Neuronal stem cell (in vitro differentiated cells): ENCODE results near the gene PLEKHA3.

Source experiments
- DNase-seq: peaks from one replicate; pipeline ENCODE4 v3.0.0-alpha.2; 2013; ENCODE audit warnings: low spot score
- H2AFZ ChIP-seq: one replicate; pipeline ENCODE4 v1.6.1; 2013; ENCODE audit warnings: mild to moderate bottlenecking, low read length, inconsistent platforms
- H2AK5ac ChIP-seq: 2 replicates; pipeline ENCODE4 v1.6.1; 2013; ENCODE audit warnings: low read depth, mild to moderate bottlenecking, inconsistent platforms, low read length, moderate library complexity, mixed read lengths
- H2BK120ac ChIP-seq: 2 replicates; pipeline ENCODE4 v1.6.1; 2013; ENCODE audit warnings: low read depth, mild to moderate bottlenecking, inconsistent platforms, low read length, moderate library complexity, mixed read lengths
- H2BK12ac ChIP-seq: one replicate; pipeline ENCODE4 v1.6.1; 2013; ENCODE audit warnings: low read length, inconsistent platforms
- H2BK15ac ChIP-seq: 2 replicates; pipeline ENCODE4 v1.6.1; 2013; ENCODE audit warnings: mild to moderate bottlenecking, low read length, inconsistent platforms, mixed read lengths
- H2BK5ac ChIP-seq: one replicate; pipeline ENCODE4 v1.6.1; 2013; ENCODE audit warnings: inconsistent platforms, mild to moderate bottlenecking, low read length, moderate library complexity
- H3K14ac ChIP-seq: one replicate; pipeline ENCODE4 v1.6.1; 2013; ENCODE audit warnings: low read length, inconsistent platforms
- H3K18ac ChIP-seq: 2 replicates; pipeline ENCODE4 v1.6.1; 2013; ENCODE audit warnings: low read length, inconsistent platforms
- H3K23ac ChIP-seq: 2 replicates; pipeline ENCODE4 v1.6.1; 2013; ENCODE audit warnings: low read depth, mild to moderate bottlenecking, mixed read lengths, low read length, inconsistent platforms; ENCODE audit not compliant: poor library complexity
- H3K27ac ChIP-seq: replicated peaks from 3 replicates; pipeline ENCODE4 v1.5.1; 2013; ENCODE audit warnings: low read length, inconsistent platforms
- H3K27me3 ChIP-seq, 3 experiments: 2 replicates each; pipeline ENCODE4 v1.6.1; 2013; ENCODE audit warnings: low read length in 3 of 3, mild to moderate bottlenecking in 2 of 3, inconsistent platforms in 1 of 3, low read depth in 1 of 3, mixed read lengths in 1 of 3, moderate library complexity in 1 of 3; ENCODE audit not compliant: control insufficient read depth in 3 of 3, insufficient read depth in 3 of 3
- H3K36me3 ChIP-seq, 2 donors: replicated peaks in 1 of 2; 2 replicates each; pipeline ENCODE4 v1.6.1; 2013; ENCODE audit warnings: low read length in 2 of 2; ENCODE audit not compliant: control insufficient read depth in 2 of 2, insufficient read depth in 2 of 2
- H3K4ac ChIP-seq: 2 replicates; pipeline ENCODE4 v1.6.1; 2013; ENCODE audit warnings: inconsistent platforms, mild to moderate bottlenecking, low read length, moderate library complexity
- H3K4me1 ChIP-seq, 2 donors: 1 replicate in 1 of 2; 2 replicates in 1 of 2; pipeline ENCODE4 v1.6.1; 2013; ENCODE audit warnings: low read length in 2 of 2, low read depth in 1 of 2; ENCODE audit not compliant: control insufficient read depth in 2 of 2, insufficient read depth in 1 of 2
- H3K4me2 ChIP-seq: one replicate; pipeline ENCODE4 v1.6.1; 2013; ENCODE audit warnings: mild to moderate bottlenecking, low read length, inconsistent platforms; ENCODE audit not compliant: insufficient read depth, poor library complexity, severe bottlenecking
- H3K4me3 ChIP-seq, 2 donors: 2 replicates each; pipeline ENCODE4 v1.5.1; 2013; ENCODE audit warnings: low read length in 2 of 2, mild to moderate bottlenecking in 2 of 2, inconsistent platforms in 1 of 2, moderate library complexity in 1 of 2
- H3K79me1 ChIP-seq: one replicate; pipeline ENCODE4 v1.6.1; 2013; ENCODE audit warnings: low read depth, mild to moderate bottlenecking, inconsistent platforms, low read length, moderate library complexity
- H3K9ac ChIP-seq: one replicate; pipeline ENCODE4 v1.6.1; 2013; ENCODE audit warnings: mild to moderate bottlenecking, low read depth, low read length, inconsistent platforms; ENCODE audit not compliant: poor library complexity
- H3K9me3 ChIP-seq, 2 donors: replicated peaks in 1 of 2; 2 replicates each; pipeline versions ENCODE3 to v1.6.1; 2013; ENCODE audit warnings: low read length in 2 of 2, mild to moderate bottlenecking in 2 of 2, inconsistent platforms in 1 of 2, low read depth in 1 of 2, mixed read lengths in 1 of 2, moderate library complexity in 1 of 2; ENCODE audit not compliant: control insufficient read depth in 2 of 2, insufficient read depth in 1 of 2
- H4K8ac ChIP-seq: one replicate; pipeline ENCODE4 v1.6.1; 2013; ENCODE audit warnings: low read depth, mild to moderate bottlenecking, inconsistent platforms, low read length, moderate library complexity
- H4K91ac ChIP-seq: one replicate; pipeline ENCODE4 v1.6.1; 2013; ENCODE audit warnings: low read length, low read depth, mild to moderate bottlenecking, inconsistent platforms; ENCODE audit not compliant: poor library complexity
- WGBS, 2 donors: extraction: QIAGEN DNeasy Blood & Tissue Kit; methylation state at CpG; one replicate each; pipeline ENCODE4 v1.1.7; 2013; ENCODE audit warnings: missing lambda C conversion rate in 2 of 2, mixed read lengths in 1 of 2; ENCODE audit not compliant: insufficient read length in 2 of 2, insufficient replicate concordance in 1 of 2; ENCODE audit errors: extremely low coverage in 2 of 2; 5-methylcytosine and 5-hydroxymethylcytosine counted together

The PLEKHA3 gene

GRCh38 chr2:178542161-178542560 lies 61.9 kb downstream of the PLEKHA3 start:
- Histone ChIP-seq H2BK120ac (no peak overlapping the region), H3K23ac (no peak overlapping the region), H3K4me2 (no peak overlapping the region), H3K4me1 (no peaks in the 10 kb centered on the region), H3K14ac (no peak overlapping the region), H2AFZ (no peak overlapping the region), H3K9ac (no peak overlapping the region), H3K18ac (no peak overlapping the region), H4K8ac (no peak overlapping the region), H3K27ac (no peak overlapping the region), H3K27me3 (no peaks in the 10 kb centered on the region), H3K4me3 (no peak overlapping the region), H3K4ac (no peak overlapping the region), H3K9me3 (no peaks in the 10 kb centered on the region), H3K79me1 (no peaks in the 10 kb centered on the region), H3K36me3 (peaks cover 6 to 86% of the 10 kb centered on the region in 2 donors), H2AK5ac (no peak overlapping the region), H4K91ac (no peak overlapping the region), H2BK5ac (no peak overlapping the region), H2BK12ac (no peak overlapping the region), H2BK15ac (no peak overlapping the region)
- no peak for DNase-seq
- no CpG with 5 or more reads among the region's 12 CpGs for WGBS, 2 donors

DNA sequence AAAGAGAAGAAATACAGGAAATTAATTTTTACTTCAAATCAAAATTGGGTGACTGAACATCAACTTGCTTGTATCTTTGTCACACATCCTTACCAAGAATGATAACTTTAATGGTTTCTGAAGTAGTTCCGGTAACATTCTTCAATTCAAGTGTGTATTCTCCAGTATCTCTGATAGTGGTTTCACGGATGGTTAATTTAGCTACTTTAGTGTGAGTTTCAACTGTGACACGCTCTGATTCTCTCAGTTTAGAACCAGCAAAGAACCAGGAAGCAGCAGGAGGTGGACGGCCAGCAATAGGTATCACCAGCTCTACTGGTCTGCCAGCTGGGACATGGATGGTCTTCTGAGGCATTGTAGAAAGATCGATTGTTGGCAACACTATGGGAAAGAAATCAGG lies 62.3 kb downstream of the PLEKHA3 start:
- no peak overlapping the region for H3K4ac ChIP-seq
- H2BK5ac ChIP-seq = no peak overlapping the region
- H4K91ac ChIP-seq = no peak overlapping the region
- H2AFZ ChIP-seq = no peak overlapping the region
- no peak overlapping the region for H3K9ac ChIP-seq
- no peak overlapping the region for H2BK12ac ChIP-seq
- no peaks in the 10 kb centered on the region for H3K4me1 ChIP-seq
- no peak overlapping the region for H4K8ac ChIP-seq
- H3K18ac ChIP-seq = no peak overlapping the region
- no peaks in the 10 kb centered on the region for H3K79me1 ChIP-seq
- no peak overlapping the region for H2BK15ac ChIP-seq
- H3K9me3 ChIP-seq = no peaks in the 10 kb centered on the region
- no peak overlapping the region for H3K23ac ChIP-seq
- no peaks in the 10 kb centered on the region for H3K27me3 ChIP-seq
- no CpG with 5 or more reads among the region's 5 CpGs for WGBS, 2 donors
- no peak overlapping the region for H2BK120ac ChIP-seq
- H3K4me3 ChIP-seq = no peak overlapping the region
- no peak overlapping the region for H2AK5ac ChIP-seq
- H3K4me2 ChIP-seq = no peak overlapping the region
- H3K27ac ChIP-seq = no peak overlapping the region
- no peak for DNase-seq
- H3K36me3 ChIP-seq = peaks cover 6 to 84% of the 10 kb centered on the region in 2 donors
- no peak overlapping the region for H3K14ac ChIP-seq

- H3K79me1 ChIP-seq = no peaks in the 10 kb centered on the region
- H2AK5ac ChIP-seq = no peak overlapping the region
- DNase-seq = no peak
- H2BK12ac ChIP-seq = no peak overlapping the region
- WGBS, 2 donors = no CpG with 5 or more reads among the region's 2 CpGs
- H4K91ac ChIP-seq = no peak overlapping the region
- peaks cover 0 to 4% of the 10 kb centered on the region in 2 donors for H3K9me3 ChIP-seq
- no peak overlapping the region for H3K27ac ChIP-seq
- H2BK120ac ChIP-seq = no peak overlapping the region
- no peak overlapping the region for H3K4me2 ChIP-seq
- H3K4ac ChIP-seq = no peak overlapping the region
- H2BK15ac ChIP-seq = no peak overlapping the region
- H3K4me3 ChIP-seq = no peak overlapping the region
- no peak overlapping the region for H3K23ac ChIP-seq
- H3K18ac ChIP-seq = no peak overlapping the region
- no peak overlapping the region for H2BK5ac ChIP-seq
- H3K9ac ChIP-seq = no peak overlapping the region
- H3K27me3 ChIP-seq = no peaks in the 10 kb centered on the region
- H2AFZ ChIP-seq = no peak overlapping the region
- peaks cover 4 to 42% of the 10 kb centered on the region in 2 donors for H3K36me3 ChIP-seq
- no peak overlapping the region for H4K8ac ChIP-seq
- no peak overlapping the region for H3K14ac ChIP-seq
- no peaks in the 10 kb centered on the region for H3K4me1 ChIP-seq
Observed at GRCh38 chr2:178550352-178550751, 70.1 kb downstream of the PLEKHA3 start.

DNA sequence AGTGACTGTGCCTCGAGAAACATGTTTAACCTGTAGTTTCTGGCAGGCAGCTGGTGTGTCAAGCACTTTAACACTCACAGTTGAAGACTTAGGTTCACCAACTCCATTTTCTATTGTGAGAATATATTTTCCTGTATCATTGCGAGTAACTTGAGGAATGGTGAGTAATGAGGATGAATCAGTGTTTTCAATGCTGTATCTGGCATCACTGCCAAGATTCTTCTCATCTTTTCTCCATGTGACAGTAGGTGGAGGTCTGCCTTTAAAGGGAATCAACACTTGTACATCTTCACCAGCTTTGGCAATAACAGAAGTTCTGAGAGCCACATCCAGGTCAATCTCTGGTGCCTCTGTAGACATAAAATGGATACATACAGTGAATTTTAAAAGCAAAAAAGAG lies 72.8 kb downstream of the PLEKHA3 start:
- no peak overlapping the region for H3K18ac ChIP-seq
- H2BK15ac ChIP-seq = no peak overlapping the region
- H3K27ac ChIP-seq = no peak overlapping the region
- no peak overlapping the region for H3K23ac ChIP-seq
- no peak overlapping the region for H2BK120ac ChIP-seq
- H2BK12ac ChIP-seq = no peak overlapping the region
- no peak overlapping the region for H3K4me2 ChIP-seq
- H2AK5ac ChIP-seq = no peak overlapping the region
- no peak overlapping the region for H2AFZ ChIP-seq
- no peak overlapping the region for H3K9ac ChIP-seq
- no peak overlapping the region for H4K8ac ChIP-seq
- no peak for DNase-seq
- H2BK5ac ChIP-seq = no peak overlapping the region
- no CpG with 5 or more reads among the region's 2 CpGs for WGBS, 2 donors
- H3K79me1 ChIP-seq = no peaks in the 10 kb centered on the region
- H3K9me3 ChIP-seq = peaks cover 0 to 2% of the 10 kb centered on the region in 2 donors
- no peak overlapping the region for H4K91ac ChIP-seq
- H3K4me1 ChIP-seq = no peaks in the 10 kb centered on the region
- H3K4me3 ChIP-seq = no peak overlapping the region
- peaks cover 4 to 16% of the 10 kb centered on the region in 2 donors for H3K36me3 ChIP-seq
- H3K14ac ChIP-seq = no peak overlapping the region
- no peaks in the 10 kb centered on the region for H3K27me3 ChIP-seq
- H3K4ac ChIP-seq = no peak overlapping the region
